BLaER1 treated with 17β-estradiol and CSF1 and Interleukin-3, amounts not matched to agents 10 nM and 100 nM (cell line): ENCODE data around the gene SLC6A1.

ENCODE experiments used
- H3K27ac ChIP-seq, 11 experiments: shearing (Covaris generic); formaldehyde crosslinking; 2 replicates each; pipeline ENCODE4 v1.8.1; 2022
- H3K27me3 ChIP-seq, 11 experiments: shearing (Covaris generic); formaldehyde crosslinking; 2 replicates each; pipeline ENCODE4 v1.8.1; 2022
- H3K36me3 ChIP-seq, 11 experiments: shearing (Covaris generic); formaldehyde crosslinking; 2 replicates each; pipeline ENCODE4 v1.8.1; 2022
- H3K4me1 ChIP-seq, 10 experiments: shearing (Covaris generic); formaldehyde crosslinking; 2 replicates each; pipeline ENCODE4 v1.8.1; 2022
- H3K4me2 ChIP-seq, 11 experiments: shearing (Covaris generic); formaldehyde crosslinking; 2 replicates each; pipeline ENCODE4 v1.8.1; 2022
- H3K4me3 ChIP-seq, 10 experiments: shearing (Covaris generic); formaldehyde crosslinking; 2 replicates each; pipeline ENCODE4 v1.8.1; 2022
- H3K9ac ChIP-seq, 11 experiments: shearing (Covaris generic); formaldehyde crosslinking; 2 replicates each; pipeline ENCODE4 v1.8.1; 2022
- H3K9me3 ChIP-seq, 11 experiments: shearing (Covaris generic); formaldehyde crosslinking; replicated peaks in 1 of 11; 2 replicates each; pipeline ENCODE4 v1.8.1; 2022
- H4K20me1 ChIP-seq, 11 experiments: shearing (Covaris generic); formaldehyde crosslinking; 2 replicates each; pipeline ENCODE4 v1.8.1; 2022
- Cebpa-rat ChIP-seq, 11 experiments: shearing (Covaris generic); IDR thresholded peaks; 2 replicates each; pipeline ENCODE4 v1.8.1; 2022

SLC6A1 gene

DNA sequence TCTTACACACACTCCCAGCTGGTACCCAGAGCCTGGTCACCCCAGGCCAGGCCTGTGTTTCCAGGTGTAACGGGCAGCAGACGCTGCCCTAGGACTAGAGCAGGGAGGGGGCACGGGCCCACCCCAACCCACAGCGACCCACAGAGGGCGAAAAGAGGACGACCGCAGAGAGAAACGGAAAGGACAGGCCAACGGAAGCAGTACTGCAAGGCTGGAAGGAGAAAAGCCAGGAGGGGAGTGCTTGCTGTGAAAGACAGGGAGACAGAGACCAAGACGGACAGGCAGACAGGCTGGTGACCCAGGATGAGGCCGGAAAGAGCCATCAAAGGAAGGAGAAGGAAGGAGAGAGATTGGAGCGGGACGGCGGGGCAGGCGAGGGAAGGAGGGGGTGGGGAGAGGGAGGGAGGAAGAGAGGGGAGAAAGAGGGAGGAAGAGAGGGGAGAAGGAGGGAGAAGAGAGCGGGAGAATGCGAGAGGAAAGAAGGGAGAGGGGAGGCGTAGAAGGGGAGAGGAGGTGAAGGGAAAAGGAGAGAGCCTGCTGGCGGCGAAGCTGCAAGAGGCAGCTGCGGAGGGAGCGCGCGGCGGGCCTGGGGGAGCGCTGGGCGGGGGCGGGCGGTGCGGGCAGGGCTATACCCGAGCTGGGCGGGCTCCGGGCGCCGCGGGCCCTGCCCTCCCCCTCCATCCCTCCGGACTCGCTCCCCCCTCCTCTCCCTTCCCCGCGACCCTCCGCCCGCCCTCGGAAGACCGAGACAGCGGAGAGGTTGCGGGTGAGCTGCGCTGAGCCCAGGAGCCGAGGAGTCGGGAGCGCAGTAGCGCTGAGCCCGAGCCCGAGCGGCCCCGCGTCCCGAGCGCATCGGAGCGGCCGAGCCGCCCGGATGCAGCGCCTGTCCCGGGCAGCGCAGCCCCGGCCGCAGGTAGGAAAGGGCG lies at the start of gene SLC6A1:
Gene SLC6A1, plus strand, starts transcription at position 732 of the 926 bp plus-strand sequence. CDS start 24,464 bp downstream, outside the sequence.
- Histone ChIP-seq H3K4me3 (peak within 1 kb of the TSS; percentile 29 to 65 (median 52); a peak in 18 of 20 replicates), H3K4me2 (peak within 1 kb of the TSS; percentile 58 to 78 (median 69)), H3K36me3 (no peaks in the 10 kb centered on the region), H4K20me1 (peaks cover 0 to 7% (median 0%) of the 10 kb centered on the region in 11 experiments; a peak in 5 of 22 replicates), H3K27me3 (peaks cover 38 to 52% (median 46%) of the 10 kb centered on the region in 11 experiments), H3K27ac (no peak within 1 kb of the TSS), H3K9ac (no peak within 1 kb of the TSS), H3K9me3 (no peaks in the 10 kb centered on the region), H3K4me1 (peaks cover 0 to 14% (median 5%) of the 10 kb centered on the region in 10 experiments; a peak in 9 of 20 replicates)
- TF ChIP-seq Cebpa-rat (IDR thresholded peaks at IDR 0.05), result no peak

DNA sequence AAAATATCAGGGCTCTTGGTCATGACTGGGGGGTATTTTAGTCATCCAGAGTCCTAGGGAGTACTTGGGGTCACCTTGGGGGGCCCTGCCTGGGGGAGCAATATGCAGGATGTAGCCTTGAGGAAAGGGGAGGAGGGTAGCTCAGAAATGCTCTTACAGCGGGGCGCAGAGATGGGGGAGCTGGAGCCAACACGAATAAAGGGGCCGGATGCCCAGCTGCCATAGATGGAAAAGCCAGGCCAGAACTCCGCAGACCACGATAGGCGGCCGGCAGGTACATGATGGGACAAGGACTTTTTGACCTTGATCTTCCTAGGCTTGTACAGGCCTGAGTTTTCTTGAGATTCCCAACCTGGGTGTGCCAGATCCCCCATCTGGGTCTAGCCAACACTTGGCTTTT lies 47.7 kb upstream of the SLC6A1 start:
- H3K4me1 ChIP-seq, result no peaks in the 10 kb centered on the region
- H4K20me1 ChIP-seq, result peaks cover 0 to 5% (median 0%) of the 10 kb centered on the region in 11 experiments; a peak in 2 of 22 replicates
- H3K27ac ChIP-seq, result no peak overlapping the region
- no peak overlapping the region for H3K9ac ChIP-seq
- H3K4me3 ChIP-seq, result no peak overlapping the region
- no peak for TF ChIP-seq Cebpa-rat (IDR thresholded peaks at IDR 0.05)
- no peak overlapping the region for H3K4me2 ChIP-seq
- H3K36me3 ChIP-seq, result no peaks in the 10 kb centered on the region
- H3K9me3 ChIP-seq, result peaks cover 0 to 12% (median 9%) of the 10 kb centered on the region in 11 experiments; a peak in 14 of 22 replicates
- H3K27me3 ChIP-seq, result no peaks in the 10 kb centered on the region

- Histone ChIP-seq H3K27ac (no peak overlapping the region), H3K4me1 (peaks cover 0 to 2% (median 0%) of the 10 kb centered on the region in 10 experiments; a peak in 3 of 20 replicates), H4K20me1 (peaks cover 0 to 5% (median 0%) of the 10 kb centered on the region in 11 experiments; a peak in 2 of 22 replicates), H3K27me3 (no peaks in the 10 kb centered on the region), H3K9me3 (peaks cover 0 to 12% (median 9%) of the 10 kb centered on the region in 11 experiments; a peak in 14 of 22 replicates), H3K4me2 (no peak overlapping the region), H3K36me3 (no peaks in the 10 kb centered on the region), H3K4me3 (no peak overlapping the region), H3K9ac (no peak overlapping the region)
- no peak for TF ChIP-seq Cebpa-rat (IDR thresholded peaks at IDR 0.05)
Observed at GRCh38 chr3:10945683-10946287, 46.8 kb upstream of the SLC6A1 start.

GRCh38 chr3:10946526-10946925 lies 46.0 kb upstream of the SLC6A1 start:
- Histone ChIP-seq H3K27ac (no peak overlapping the region), H3K9ac (no peak overlapping the region), H3K27me3 (no peaks in the 10 kb centered on the region), H3K9me3 (peaks cover 0 to 12% (median 9%) of the 10 kb centered on the region in 11 experiments; a peak in 14 of 22 replicates), H3K4me3 (no peak overlapping the region), H3K4me2 (no peak overlapping the region), H3K36me3 (no peaks in the 10 kb centered on the region), H4K20me1 (peaks cover 0 to 5% (median 0%) of the 10 kb centered on the region in 11 experiments; a peak in 2 of 22 replicates), H3K4me1 (peaks cover 0 to 8% (median 3%) of the 10 kb centered on the region in 10 experiments; a peak in 6 of 20 replicates)
- no peak for TF ChIP-seq Cebpa-rat (IDR thresholded peaks at IDR 0.05)

GRCh38 chr3:10948326-10948725 lies 44.2 kb upstream of the SLC6A1 start:
- no peak overlapping the region for H3K27ac ChIP-seq
- no peak for TF ChIP-seq Cebpa-rat (IDR thresholded peaks at IDR 0.05)

DNA sequence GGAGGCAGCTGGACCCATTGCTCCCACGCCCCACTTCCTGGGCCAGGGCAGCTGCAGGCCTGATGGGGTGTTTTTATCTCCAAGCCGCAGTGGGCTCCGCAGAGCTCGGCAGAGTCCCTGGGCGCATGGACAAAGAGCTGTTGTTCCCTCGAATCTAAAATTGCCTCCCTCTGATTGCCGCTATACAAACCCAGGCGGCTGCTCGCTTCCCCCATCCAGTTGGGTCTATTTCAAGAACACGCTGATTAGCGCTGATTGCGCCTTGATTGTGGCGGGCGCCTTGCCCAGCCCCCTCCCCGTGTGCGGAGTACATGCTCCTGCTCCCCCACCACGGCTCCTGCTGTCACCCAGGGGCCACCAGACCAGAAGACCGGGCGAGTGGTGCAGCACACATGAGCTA lies 43.4 kb upstream of the SLC6A1 start:
- Histone ChIP-seq H3K4me1 (peaks cover 8 to 29% (median 14%) of the 10 kb centered on the region in 10 experiments; a peak in 19 of 20 replicates), H3K4me2 (no peak overlapping the region), H3K27me3 (no peaks in the 10 kb centered on the region), H4K20me1 (peaks cover 0 to 5% (median 0%) of the 10 kb centered on the region in 11 experiments; a peak in 2 of 22 replicates), H3K4me3 (no peak overlapping the region), H3K36me3 (no peaks in the 10 kb centered on the region), H3K9ac (no peak overlapping the region), H3K9me3 (no peaks in the 10 kb centered on the region), H3K27ac (no peak overlapping the region)
- no peak for TF ChIP-seq Cebpa-rat (IDR thresholded peaks at IDR 0.05)

More at GRCh38 chr3:10948326-10948725, 44.2 kb upstream of the SLC6A1 start:
- Histone ChIP-seq H3K36me3 (no peaks in the 10 kb centered on the region), H3K4me2 (no peak overlapping the region), H3K9me3 (no peaks in the 10 kb centered on the region), H3K4me3 (no peak overlapping the region), H3K27me3 (no peaks in the 10 kb centered on the region), H3K9ac (no peak overlapping the region), H3K4me1 (peaks cover 0 to 20% (median 6%) of the 10 kb centered on the region in 10 experiments; a peak in 16 of 20 replicates), H4K20me1 (peaks cover 0 to 5% (median 0%) of the 10 kb centered on the region in 11 experiments; a peak in 2 of 22 replicates)

- Histone ChIP-seq H3K4me2 (peak overlapping the region in 5 of 11 experiments; percentile 1 to 40 (median 16); a peak in 7 of 22 replicates), H3K4me3 (no peak overlapping the region), H3K4me1 (peaks cover 12 to 44% (median 27%) of the 10 kb centered on the region in 10 experiments; a peak in 19 of 20 replicates), H3K27me3 (no peaks in the 10 kb centered on the region), H3K36me3 (no peaks in the 10 kb centered on the region), H3K27ac (peak overlapping the region in 1 of 11 experiments; percentile 43; a peak in 1 of 22 replicates), H3K9me3 (no peaks in the 10 kb centered on the region), H3K9ac (no peak overlapping the region), H4K20me1 (no peaks in the 10 kb centered on the region; a peak in 2 of 22 replicates)
- TF ChIP-seq Cebpa-rat (IDR thresholded peaks at IDR 0.05), result no peak
Observed at GRCh38 chr3:10950476-10951294, 41.9 kb upstream of the SLC6A1 start.

GRCh38 chr3:10951295-10951926 lies 41.1 kb upstream of the SLC6A1 start:
- Histone ChIP-seq H4K20me1 (no peaks in the 10 kb centered on the region; a peak in 1 of 22 replicates), H3K9me3 (no peaks in the 10 kb centered on the region), H3K36me3 (no peaks in the 10 kb centered on the region), H3K27me3 (no peaks in the 10 kb centered on the region), H3K4me2 (peak overlapping the region in 5 of 11 experiments; percentile 1 to 40 (median 16); a peak in 7 of 22 replicates), H3K9ac (no peak overlapping the region), H3K27ac (peak overlapping the region in 1 of 11 experiments; percentile 43; a peak in 1 of 22 replicates), H3K4me1 (peaks cover 12 to 51% (median 29%) of the 10 kb centered on the region in 10 experiments; a peak in 19 of 20 replicates), H3K4me3 (no peak overlapping the region)
- no peak for TF ChIP-seq Cebpa-rat (IDR thresholded peaks at IDR 0.05)
